HG03571 (cell line): Measurements from ENCODE around the gene SPOCD1.
"Not testable (repeated sequence)": the region's sequence is repeated elsewhere in the genome, so short reads cannot be mapped to it uniquely, and the experiment has no call there.

Experiments used
- ATAC-seq: cut with Tn5 transposase; IDR thresholded peaks from one replicate; pipeline ENCODE4 v1.9.1; 2021; ENCODE audit not compliant: unreplicated experiment

Gene SPOCD1

DNA sequence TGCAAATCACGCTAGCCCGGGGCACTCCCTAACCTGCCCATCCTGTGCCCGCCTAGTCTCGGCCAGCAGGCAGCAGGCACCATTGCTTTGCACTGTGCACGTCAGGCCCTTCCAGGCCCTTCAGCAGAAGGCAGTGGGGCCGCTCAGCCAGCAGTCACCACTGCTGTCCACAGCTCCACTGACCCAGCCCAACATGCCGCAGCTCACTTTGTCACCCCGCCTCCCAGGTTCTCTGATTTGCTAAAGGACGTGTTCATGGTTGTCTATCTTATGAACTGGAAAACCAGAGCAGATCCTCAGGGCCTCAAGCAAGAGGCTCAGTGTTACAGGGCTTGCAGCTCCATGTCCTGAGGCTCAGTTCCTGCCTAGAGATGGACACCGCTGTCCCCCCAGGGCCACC, 14.2 kb upstream of the SPOCD1 start:
- no peak for ATAC-seq

DNA sequence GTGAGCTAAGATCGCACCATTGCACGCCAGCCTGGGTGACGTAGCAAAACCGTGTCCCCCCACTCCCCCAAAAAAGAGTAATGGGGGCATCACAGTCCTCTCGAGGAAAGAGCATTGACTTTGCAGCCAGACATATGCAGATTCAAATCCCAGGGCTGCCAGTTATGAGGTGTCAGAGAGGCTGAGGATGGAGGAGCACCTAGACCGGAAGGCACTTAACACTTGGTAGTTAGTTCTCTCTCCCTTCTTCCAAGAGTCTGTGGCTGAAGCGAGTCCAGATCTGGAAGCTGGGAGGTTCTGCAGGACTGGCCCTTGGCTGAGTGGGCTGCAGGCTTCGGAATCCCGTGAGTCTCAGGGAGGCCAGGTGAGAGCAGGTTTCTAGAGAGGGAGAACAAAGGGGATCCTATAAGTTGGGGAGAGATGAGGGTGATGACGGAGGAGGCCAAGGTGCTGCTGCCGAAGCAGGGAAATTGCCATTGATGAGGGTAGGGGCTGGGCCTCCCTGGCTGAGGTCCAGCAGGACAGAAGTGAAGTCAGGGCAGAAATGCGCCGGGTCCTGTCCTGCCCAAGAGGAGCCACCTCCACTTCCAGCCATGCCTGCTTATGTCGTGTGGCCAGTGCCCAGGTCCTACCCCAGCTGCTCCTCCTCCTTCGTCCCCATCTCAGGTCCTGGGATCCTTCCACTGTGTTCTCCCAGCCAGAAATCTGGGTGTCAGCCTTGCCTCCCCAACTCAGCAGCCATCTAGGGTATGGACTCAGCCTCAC, 13.3 kb upstream of the SPOCD1 start:
- no peak for ATAC-seq

DNA sequence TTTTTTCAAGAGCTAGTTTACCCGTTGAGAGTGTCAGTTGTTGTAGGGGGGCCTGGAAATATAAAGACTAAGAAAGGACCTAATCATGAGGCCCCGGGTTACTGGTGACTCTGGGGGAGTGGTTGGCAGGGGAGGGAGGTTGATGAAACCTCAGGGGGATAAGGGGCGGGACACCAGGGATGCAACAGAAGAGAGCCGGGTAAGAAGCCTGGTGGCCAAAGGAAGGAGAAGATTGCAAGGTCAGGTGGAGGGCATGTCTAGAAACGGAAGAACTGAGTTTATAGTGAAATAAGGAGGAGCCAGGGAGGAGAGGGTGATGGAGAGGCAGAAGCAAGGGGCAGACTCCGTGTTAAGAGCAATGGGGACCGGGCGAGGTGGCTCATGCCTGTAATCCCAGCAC, 12.5 kb upstream of the SPOCD1 start:
- no peak for ATAC-seq

- ATAC-seq: no peak
Observed at GRCh38 chr1:31823780-31824179, 8.0 kb upstream of the SPOCD1 start.

- no peak for ATAC-seq
Observed at GRCh38 chr1:31822766-31823165, 6.9 kb upstream of the SPOCD1 start.

DNA sequence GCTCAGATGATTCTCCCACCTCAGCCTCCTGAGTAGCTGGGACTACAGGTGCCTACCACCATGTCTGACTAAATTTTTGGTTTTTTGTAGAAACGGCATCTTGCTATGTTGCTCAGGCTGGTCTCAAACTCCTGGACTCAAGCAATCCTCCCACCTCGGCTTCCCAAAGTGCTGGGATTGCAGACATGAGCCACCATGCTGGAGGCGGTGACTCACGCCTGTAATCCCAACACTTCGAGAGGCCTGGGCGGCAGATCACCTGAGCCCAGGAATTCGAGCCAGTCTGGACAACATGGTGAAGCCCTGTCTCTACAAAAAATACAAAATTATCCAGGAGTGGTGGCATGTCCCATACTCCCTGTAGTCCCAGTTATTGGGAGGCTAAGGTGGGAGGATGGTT, 4.4 kb upstream of the SPOCD1 start:
- not testable (repeated sequence) for ATAC-seq

DNA sequence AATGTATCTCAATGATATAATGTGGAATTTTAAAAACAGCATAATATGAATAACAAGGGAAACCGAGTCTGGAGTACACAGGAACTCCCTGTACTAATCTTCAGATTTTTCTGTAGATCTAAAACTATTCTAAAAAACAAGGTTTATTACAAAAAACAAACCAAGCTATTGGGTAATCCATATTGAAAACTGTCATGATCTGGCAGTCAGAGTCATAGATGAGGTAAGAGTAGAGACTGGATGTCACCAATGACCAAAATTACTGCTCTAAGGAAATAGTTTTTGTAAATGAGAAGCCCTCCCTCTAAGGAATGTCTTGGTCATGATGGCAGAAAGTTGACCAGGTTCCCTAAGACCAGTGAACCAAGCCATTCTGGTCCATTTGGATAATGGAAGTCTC, 2.4 kb upstream of the SPOCD1 start:
- ATAC-seq: no peak

GRCh38 chr1:31816947-31817346, 1.1 kb upstream of the SPOCD1 start:
- ATAC-seq: not testable (repeated sequence)

- not testable (repeated sequence) for ATAC-seq
Observed at GRCh38 chr1:31816501-31816900, 679 bp upstream of the SPOCD1 start.

GRCh38 chr1:31815307-31815645, 546 bp downstream of the SPOCD1 start:
- no peak for ATAC-seq

DNA sequence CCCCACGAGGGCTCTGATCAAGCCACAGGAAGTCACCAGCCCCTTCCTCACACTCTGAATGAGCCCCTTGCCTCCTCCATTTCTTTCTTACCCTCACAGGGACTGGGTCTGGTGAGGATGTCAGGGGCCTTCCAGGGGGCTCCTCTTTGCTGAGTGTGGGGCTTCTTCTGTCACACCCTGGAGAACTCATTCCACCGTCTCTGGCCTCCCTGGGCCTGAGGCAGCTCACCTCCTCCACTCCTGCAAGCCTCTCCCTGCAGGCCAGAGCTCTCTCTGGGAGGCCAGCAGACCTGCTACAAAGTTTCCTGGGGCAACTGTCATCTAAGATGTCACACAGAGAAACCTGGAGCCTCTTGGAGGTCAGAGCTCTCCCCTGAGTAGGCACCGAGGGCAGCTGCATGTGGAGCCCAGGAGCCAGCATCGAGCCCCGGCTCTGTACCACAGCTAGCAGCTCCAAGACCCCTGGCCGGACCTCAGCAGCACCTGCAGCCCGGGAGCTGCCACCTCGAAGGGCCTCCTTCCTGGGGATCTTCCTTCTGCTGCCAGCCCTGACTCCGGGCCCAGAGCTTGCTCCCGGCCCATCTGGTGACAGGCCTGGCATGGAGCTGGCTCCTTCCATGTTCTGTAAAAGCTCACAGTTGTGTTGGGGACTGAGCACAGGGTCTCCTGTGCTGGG, 1.1 kb downstream of the SPOCD1 start:
- ATAC-seq: no peak

GRCh38 chr1:31814041-31814511, 1.7 kb downstream of the SPOCD1 start:
- ATAC-seq: no peak

GRCh38 chr1:31812158-31812829, 3.5 kb downstream of the SPOCD1 start:
- no peak for ATAC-seq

DNA sequence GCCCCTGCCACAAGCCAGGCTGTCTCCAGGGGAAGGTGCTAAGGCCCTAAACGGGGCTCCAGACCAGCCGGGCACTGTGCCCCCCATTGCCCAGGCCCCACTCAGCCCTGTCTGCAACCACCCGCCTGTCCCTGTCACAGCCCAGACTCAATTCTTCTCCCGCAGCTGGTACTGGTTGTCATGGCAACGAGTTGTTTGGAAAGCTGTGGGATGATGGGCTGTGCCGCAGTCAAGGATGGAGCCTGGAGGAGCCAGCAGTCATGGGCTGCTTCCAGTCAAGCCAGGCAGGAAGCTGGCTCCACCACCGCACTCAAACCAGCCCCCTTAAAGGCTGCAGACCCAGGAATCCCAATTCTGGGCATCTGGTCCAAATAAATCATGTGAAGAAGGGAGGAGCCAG, 4.2 kb downstream of the SPOCD1 start:
- ATAC-seq: no peak

GRCh38 chr1:31809698-31810097, 6.1 kb downstream of the SPOCD1 start:
- no peak for ATAC-seq

DNA sequence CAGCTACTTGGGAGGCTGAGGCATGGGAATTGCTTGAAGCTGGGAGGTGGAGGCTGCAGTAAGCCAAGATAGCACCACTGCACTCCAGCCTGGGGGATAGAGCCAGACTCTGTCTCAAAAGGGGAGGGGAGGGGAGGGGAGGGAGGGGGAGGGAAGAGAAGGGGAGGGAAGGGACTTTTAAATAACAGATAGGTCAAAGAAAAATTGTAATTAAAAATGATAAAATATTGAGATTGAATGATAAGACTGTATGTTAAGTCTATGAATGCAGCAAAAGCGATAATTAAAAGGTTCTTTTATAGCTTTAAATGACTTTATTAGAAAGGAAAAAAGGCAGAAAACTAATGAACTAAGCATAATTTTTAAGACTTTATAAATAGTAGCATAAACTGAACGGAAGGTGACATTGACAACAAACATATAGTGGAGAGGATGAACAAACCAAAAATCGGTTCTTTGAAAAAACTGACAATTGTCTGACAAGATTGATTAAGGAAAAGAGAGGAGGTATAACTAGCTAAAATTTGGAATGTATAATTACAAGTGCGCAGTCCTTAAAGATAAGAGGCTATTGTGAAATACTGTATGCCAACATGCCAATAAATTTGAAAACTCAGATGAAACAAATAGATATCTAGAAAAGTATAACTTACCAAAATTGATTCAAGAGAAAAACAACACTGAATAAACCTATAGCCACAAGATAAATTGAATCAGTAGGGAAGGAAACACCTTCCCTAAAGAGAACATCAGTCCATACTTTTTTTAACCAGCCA, 8.4 kb downstream of the SPOCD1 start:
- no peak for ATAC-seq

DNA sequence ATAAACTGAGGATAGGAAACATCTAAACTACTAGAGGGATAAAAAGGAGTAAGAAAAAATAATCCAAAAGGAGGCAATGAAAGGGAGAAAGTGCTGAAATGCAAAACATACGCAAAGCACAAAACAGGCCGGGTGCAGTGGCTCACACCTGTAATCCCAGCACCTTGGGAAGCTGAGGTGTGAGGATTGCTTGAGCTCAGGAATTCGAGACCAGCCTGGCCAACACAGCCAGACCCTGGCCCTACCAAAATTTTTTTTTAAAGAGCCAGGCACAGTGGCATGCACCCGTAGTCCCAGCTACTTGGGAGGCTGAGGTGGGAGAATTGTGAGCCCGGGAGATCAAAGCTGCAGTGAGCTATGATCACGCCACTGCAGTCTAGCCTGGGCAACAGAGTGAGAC, 10.5 kb downstream of the SPOCD1 start:
- no peak for ATAC-seq

DNA sequence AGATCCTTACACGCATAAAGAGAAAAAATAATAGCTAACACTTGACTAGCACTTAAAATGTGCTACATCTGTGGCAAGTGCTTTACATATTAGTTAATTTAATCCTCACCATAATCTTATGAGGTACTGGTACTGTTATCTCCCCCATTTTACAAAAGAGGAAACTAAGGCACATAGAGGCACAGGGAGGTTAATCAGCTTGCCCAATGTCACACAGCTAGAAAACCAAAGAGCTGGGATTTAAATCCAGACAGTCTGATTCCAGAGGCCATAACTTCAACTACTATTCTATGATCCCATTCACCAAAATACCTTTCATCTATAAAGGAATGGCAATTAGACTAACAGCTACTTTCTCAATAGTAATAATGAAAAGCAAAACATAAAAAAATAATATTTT, 11.7 kb downstream of the SPOCD1 start:
- no peak for ATAC-seq

- no peak for ATAC-seq
Observed at GRCh38 chr1:31803610-31804009, 12.2 kb downstream of the SPOCD1 start.

DNA sequence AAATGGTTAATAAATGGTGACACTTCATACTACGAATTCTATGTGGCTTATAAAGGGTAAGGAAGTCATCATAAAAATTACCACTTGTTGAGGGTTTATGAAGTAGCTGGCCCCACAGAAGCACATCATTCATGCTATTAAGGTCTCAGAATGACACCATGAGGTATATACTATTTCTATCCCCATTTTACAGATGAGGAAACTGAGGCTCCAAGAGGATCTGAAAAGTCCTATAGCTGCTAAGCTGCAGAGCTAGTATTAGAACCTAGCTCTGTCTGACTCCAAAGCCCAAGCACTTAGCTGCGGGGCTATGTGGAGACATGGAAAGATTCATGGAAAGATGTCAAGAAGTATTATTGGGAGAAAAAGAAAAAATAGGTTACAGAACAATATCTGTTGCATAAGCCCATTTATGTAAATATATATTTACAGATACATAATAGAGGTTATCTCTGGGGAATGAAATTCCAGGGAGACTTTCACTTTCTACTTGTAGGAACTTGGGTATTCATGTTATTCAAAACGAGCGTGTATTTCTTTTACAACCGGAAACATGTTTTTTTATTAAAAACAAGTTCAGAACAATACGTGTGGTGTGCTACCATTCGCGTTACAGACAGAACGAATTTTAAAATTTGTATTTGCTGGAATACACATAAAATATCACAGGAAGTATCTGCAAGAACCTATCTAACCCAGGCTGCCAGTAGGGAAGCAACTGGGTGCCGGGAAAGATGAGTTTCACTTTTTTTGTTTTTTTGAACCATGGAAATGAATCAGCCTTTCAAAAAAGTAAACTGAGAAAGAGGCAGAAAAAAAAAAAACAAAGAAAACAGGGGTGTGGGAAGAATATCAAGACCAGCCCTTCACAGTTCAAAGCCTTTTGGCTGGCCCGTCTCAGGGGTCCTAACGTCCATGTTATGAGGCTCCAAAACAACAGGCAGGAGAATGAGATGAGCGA, 13.4 kb downstream of the SPOCD1 start:
- ATAC-seq: no peak
